Activated naive CD8-positive, alpha-beta T cell (primary cell): Measurements from ENCODE around the gene RFX3.

Experiments used
- H3K27ac Mint-ChIP-seq: one replicate; pipeline ENCODE4 v1.8.0; 2021; ENCODE audit warnings: mixed read lengths
- H3K27me3 Mint-ChIP-seq: one replicate; pipeline ENCODE4 v1.8.0; 2021; ENCODE audit warnings: mixed read lengths
- H3K36me3 Mint-ChIP-seq: one replicate; pipeline ENCODE4 v1.8.0; 2021; ENCODE audit warnings: mixed read lengths
- H3K4me1 Mint-ChIP-seq: one replicate; pipeline ENCODE4 v1.8.0; 2021; ENCODE audit warnings: low read depth, mixed read lengths
- H3K4me3 Mint-ChIP-seq: one replicate; pipeline ENCODE4 v1.8.0; 2021; ENCODE audit warnings: mild to moderate bottlenecking, mixed read lengths
- H3K9me3 Mint-ChIP-seq: one replicate; pipeline ENCODE4 v1.8.0; 2021; ENCODE audit warnings: low read depth, mixed read lengths

RFX3 gene

GRCh38 chr9:3475300-3476020 is 50.3 kb downstream of the RFX3 start:
- Mint-ChIP-seq H3K9me3 (peaks cover 14% of the 10 kb centered on the region), H3K36me3 (peaks cover 20% of the 10 kb centered on the region), H3K27me3 (no peaks in the 10 kb centered on the region), H3K27ac (peak overlapping the region; percentile 61), H3K4me1 (peaks cover 68% of the 10 kb centered on the region), H3K4me3 (no peak overlapping the region)

- Mint-ChIP-seq H3K4me3 (no peak overlapping the region), H3K9me3 (peaks cover 14% of the 10 kb centered on the region), H3K4me1 (peaks cover 63% of the 10 kb centered on the region), H3K36me3 (peaks cover 16% of the 10 kb centered on the region), H3K27ac (no peak overlapping the region), H3K27me3 (no peaks in the 10 kb centered on the region)
Observed at GRCh38 chr9:3474821-3475220, 51.0 kb downstream of the RFX3 start.

GRCh38 chr9:3473405-3473804 is 52.4 kb downstream of the RFX3 start:
- Mint-ChIP-seq H3K36me3 (peaks cover 9% of the 10 kb centered on the region), H3K27me3 (no peaks in the 10 kb centered on the region), H3K4me1 (peaks cover 51% of the 10 kb centered on the region), H3K9me3 (peaks cover 12% of the 10 kb centered on the region), H3K4me3 (no peak overlapping the region), H3K27ac (peak overlapping the region; percentile 9)

GRCh38 chr9:3471883-3472282 is 53.9 kb downstream of the RFX3 start:
- no peak overlapping the region for H3K4me3 Mint-ChIP-seq
- no peak overlapping the region for H3K27ac Mint-ChIP-seq
- peaks cover 4% of the 10 kb centered on the region for H3K9me3 Mint-ChIP-seq
- no peaks in the 10 kb centered on the region for H3K27me3 Mint-ChIP-seq
- peaks cover 5% of the 10 kb centered on the region for H3K36me3 Mint-ChIP-seq
- peaks cover 44% of the 10 kb centered on the region for H3K4me1 Mint-ChIP-seq

- H3K4me3 Mint-ChIP-seq: no peak overlapping the region
Observed at GRCh38 chr9:3468421-3469205, 57.2 kb downstream of the RFX3 start.

GRCh38 chr9:3467593-3468219 is 58.1 kb downstream of the RFX3 start:
- Mint-ChIP-seq H3K4me1 (peaks cover 14% of the 10 kb centered on the region), H3K36me3 (peaks cover 4% of the 10 kb centered on the region), H3K27me3 (no peaks in the 10 kb centered on the region), H3K9me3 (no peaks in the 10 kb centered on the region), H3K27ac (peak overlapping the region; percentile 22), H3K4me3 (no peak overlapping the region)

More at GRCh38 chr9:3468421-3469205, 57.2 kb downstream of the RFX3 start:
- Mint-ChIP-seq H3K27ac (peak overlapping the region; percentile 41), H3K27me3 (no peaks in the 10 kb centered on the region), H3K9me3 (no peaks in the 10 kb centered on the region), H3K4me1 (peaks cover 18% of the 10 kb centered on the region), H3K36me3 (peaks cover 4% of the 10 kb centered on the region)

GRCh38 chr9:3464033-3464638 is 61.7 kb downstream of the RFX3 start:
- Mint-ChIP-seq H3K27me3 (no peaks in the 10 kb centered on the region), H3K36me3 (peaks cover 6% of the 10 kb centered on the region), H3K9me3 (no peaks in the 10 kb centered on the region), H3K4me3 (no peak overlapping the region), H3K4me1 (peaks cover 15% of the 10 kb centered on the region), H3K27ac (no peak overlapping the region)

GRCh38 chr9:3458806-3459475 is 66.9 kb downstream of the RFX3 start:
- peaks cover 4% of the 10 kb centered on the region for H3K36me3 Mint-ChIP-seq
- H3K27me3 Mint-ChIP-seq: no peaks in the 10 kb centered on the region
- H3K4me3 Mint-ChIP-seq: no peak overlapping the region
- H3K4me1 Mint-ChIP-seq: peaks cover 5% of the 10 kb centered on the region
- H3K9me3 Mint-ChIP-seq: no peaks in the 10 kb centered on the region
- no peak overlapping the region for H3K27ac Mint-ChIP-seq

- H3K4me3 Mint-ChIP-seq: no peak overlapping the region
- peaks cover 2% of the 10 kb centered on the region for H3K4me1 Mint-ChIP-seq
- no peaks in the 10 kb centered on the region for H3K27me3 Mint-ChIP-seq
- peaks cover 3% of the 10 kb centered on the region for H3K36me3 Mint-ChIP-seq
- H3K9me3 Mint-ChIP-seq: no peaks in the 10 kb centered on the region
- no peak overlapping the region for H3K27ac Mint-ChIP-seq
Observed at GRCh38 chr9:3457175-3457574, 68.6 kb downstream of the RFX3 start.

- Mint-ChIP-seq H3K27ac (no peak overlapping the region), H3K36me3 (peaks cover 5% of the 10 kb centered on the region), H3K4me1 (no peaks in the 10 kb centered on the region), H3K4me3 (no peak overlapping the region), H3K9me3 (no peaks in the 10 kb centered on the region), H3K27me3 (no peaks in the 10 kb centered on the region)
Observed at GRCh38 chr9:3455717-3456116, 70.1 kb downstream of the RFX3 start.

- no peaks in the 10 kb centered on the region for H3K4me1 Mint-ChIP-seq
- H3K36me3 Mint-ChIP-seq: peaks cover 5% of the 10 kb centered on the region
- no peak overlapping the region for H3K27ac Mint-ChIP-seq
- H3K4me3 Mint-ChIP-seq: no peak overlapping the region
- H3K27me3 Mint-ChIP-seq: no peaks in the 10 kb centered on the region
- no peaks in the 10 kb centered on the region for H3K9me3 Mint-ChIP-seq
Observed at GRCh38 chr9:3455094-3455493, 70.7 kb downstream of the RFX3 start.

GRCh38 chr9:3451956-3452355 is 73.8 kb downstream of the RFX3 start:
- Mint-ChIP-seq H3K4me1 (peaks cover 6% of the 10 kb centered on the region), H3K36me3 (peaks cover 3% of the 10 kb centered on the region), H3K27me3 (no peaks in the 10 kb centered on the region), H3K4me3 (no peak overlapping the region), H3K9me3 (no peaks in the 10 kb centered on the region), H3K27ac (no peak overlapping the region)

GRCh38 chr9:3447788-3448187 is 78.0 kb downstream of the RFX3 start:
- Mint-ChIP-seq H3K36me3 (peaks cover 3% of the 10 kb centered on the region), H3K27ac (no peak overlapping the region)

GRCh38 chr9:3447143-3447542 is 78.7 kb downstream of the RFX3 start:
- Mint-ChIP-seq H3K27me3 (no peaks in the 10 kb centered on the region), H3K4me3 (no peak overlapping the region), H3K27ac (no peak overlapping the region), H3K9me3 (peaks cover 3% of the 10 kb centered on the region), H3K4me1 (peaks cover 7% of the 10 kb centered on the region), H3K36me3 (peaks cover 3% of the 10 kb centered on the region)

More at GRCh38 chr9:3447788-3448187, 78.0 kb downstream of the RFX3 start:
- Mint-ChIP-seq H3K4me3 (no peak overlapping the region), H3K27me3 (no peaks in the 10 kb centered on the region), H3K9me3 (peaks cover 3% of the 10 kb centered on the region), H3K4me1 (peaks cover 7% of the 10 kb centered on the region)
